NCI-H2227 (cell line): Measurements from ENCODE around the gene TPD52L2.

ENCODE experiments used
- DNase-seq: peaks from one replicate; lab custom pipeline; 2025; ENCODE audit not compliant: unreplicated experiment; lab: John Stamatoyannopoulos, UW

Gene TPD52L2

DNA sequence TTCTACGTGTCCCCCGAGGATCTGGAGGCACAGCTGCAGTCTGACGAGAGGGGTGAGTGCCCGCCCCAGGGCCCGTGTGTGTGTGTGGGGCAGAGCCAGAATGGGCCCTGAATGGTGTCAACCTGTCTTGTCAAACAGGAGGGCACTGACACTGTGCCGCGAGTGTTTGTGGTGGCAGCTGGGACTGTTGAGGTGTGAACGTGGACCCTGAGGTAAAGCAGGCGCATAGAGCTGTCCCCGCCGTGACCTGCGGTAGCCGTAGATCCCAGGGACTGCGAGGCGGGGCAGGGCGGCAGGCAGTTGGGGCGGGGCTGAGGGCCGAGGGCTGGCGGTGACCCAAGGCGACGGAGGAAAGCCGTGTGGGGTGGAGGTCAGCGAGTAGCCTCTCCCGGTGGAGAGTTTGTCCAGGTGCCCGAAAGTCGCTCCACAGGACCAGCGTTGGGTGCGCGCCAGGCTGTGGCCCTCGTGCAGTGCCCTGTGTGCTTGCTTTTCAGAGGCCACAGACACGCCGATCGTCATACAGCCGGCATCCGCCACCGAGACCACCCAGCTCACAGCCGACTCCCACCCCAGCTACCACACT is 66.0 kb downstream of the TPD52L2 start:
- DNase-seq, result no peak

DNA sequence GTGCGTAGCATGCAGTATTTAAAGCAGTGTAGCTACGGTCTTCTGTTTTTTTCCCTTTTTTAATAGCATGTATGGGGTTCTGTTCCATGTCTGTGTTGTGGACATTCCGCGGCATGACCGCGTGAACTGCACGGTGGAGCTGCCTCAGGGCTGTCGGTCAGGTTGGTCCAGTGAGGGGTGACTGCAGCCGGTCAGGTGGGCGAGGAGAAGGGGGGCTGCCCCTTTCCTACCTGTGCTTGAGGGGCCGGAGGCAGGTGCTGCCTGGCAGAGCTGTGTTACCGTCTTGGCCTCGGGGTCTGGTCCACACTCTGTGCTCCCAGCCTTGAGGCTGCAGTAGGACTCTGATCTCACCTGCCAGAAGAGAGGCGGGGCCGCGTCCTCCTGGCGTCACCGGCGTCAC is 66.7 kb downstream of the TPD52L2 start:
- no peak for DNase-seq

DNA sequence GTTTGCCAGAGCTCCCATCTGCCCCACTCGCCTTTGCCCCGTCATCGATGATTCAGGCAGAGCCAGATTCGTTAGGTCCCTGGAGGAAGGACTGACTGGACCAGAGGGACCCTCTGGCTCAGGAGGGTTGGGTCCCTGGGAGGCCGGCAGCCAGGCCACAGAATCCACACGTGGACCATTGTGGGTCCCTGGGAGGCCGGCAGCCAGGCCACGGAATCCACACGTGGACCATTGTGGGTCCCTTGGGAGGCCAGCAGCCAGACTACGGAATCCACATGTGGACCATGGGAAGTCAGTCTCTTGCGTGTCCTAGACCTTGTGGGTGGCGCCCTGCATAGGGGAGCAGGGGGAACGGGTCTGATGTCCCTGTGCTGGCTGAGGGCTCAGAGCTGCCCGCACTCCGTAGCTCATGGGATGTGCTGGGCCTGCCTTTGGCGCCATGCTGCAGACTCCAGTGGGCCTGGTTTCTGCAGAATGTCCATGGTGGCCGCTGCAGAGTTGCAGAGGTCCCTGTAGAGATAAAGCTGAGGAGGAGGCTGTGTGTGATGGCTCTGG is 67.6 kb downstream of the TPD52L2 start:
- DNase-seq, result no peak

- no peak for DNase-seq
These were observed 68.6 kb downstream of the TPD52L2 start for GRCh38 chr20:63933646-63934045.

GRCh38 chr20:63934271-63935068 is 69.4 kb downstream of the TPD52L2 start:
- no peak for DNase-seq

DNA sequence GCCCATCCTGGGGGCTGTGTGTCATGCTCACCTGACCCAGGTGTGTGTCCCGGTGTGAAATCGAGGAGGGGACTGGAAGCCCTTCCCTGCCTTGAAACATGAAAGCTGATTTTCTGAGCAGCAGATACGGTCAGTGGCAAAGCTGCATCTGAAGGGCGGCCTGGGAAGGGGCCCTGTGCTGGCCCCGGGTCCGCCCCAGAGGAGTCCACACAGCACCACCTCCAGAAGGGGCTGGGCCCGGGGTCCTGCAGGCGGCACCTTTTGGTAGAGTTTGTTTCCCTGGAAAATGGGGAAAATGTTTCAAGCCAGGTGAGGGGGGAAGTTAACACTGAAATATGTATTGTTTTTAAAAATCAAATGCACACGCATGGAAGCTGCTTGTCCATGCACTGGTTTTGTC is 70.4 kb downstream of the TPD52L2 start:
- no peak for DNase-seq

DNA sequence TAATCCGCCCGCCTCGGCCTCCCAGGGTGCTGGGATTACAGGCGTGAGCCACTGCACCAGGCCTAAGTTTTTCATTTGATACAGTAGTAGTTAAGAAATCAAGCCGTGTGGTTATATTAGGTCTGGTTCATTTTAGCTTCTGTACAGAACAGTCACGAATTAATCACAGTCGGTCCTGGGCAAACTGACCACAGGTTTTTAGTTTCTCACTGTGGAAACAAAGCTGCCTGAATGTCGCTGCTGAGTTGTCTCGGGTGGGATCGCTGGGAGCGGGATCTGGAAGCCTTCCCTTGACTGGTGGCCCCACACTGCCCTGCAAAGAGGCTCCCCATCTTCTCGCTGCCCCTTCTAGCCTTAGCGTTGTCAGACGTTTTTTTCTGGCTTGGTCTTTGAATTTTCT is 72.5 kb downstream of the TPD52L2 start:
- no peak for DNase-seq

DNA sequence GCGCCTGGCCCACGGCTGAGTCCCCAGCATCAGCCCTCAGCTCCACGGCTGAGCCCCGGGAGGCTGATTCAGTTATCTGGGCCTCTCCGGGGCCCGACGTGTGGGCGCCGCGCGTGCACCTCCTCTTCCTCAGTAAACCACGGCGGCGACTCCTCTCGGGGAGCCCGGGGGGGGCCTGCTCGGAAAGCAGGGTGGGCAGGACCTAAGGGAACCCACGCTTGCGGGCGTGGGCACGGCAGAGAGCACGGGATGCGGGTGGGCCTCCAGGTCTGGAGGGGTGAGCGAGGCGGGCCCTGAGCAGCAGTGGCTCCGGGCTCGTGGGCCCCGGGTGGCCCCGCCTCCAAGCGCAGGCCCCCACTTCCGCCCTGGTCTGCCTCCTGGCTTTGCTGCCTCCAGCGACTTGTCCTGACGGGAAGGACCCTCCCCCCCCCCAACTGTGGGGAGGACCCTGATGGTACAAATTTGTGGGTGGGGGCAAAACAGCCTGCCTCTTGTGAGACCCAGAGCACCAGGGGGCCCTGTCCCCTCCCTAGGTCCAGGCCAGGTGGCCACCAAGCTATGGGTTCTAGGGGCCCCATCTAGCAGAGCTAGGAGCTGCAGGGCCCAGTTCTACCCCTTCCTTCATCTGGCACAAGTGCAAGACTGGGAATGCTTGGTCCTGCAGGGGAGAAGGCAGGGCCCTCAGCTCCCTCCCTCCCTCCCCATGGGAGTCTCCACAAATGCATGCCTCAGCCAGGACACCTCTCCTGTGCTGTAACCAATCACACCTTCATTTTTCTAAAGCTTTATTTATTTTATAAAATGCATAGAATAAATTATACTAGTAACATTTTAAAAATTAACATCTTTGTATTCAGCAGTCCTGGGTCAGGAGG is 74.2 kb downstream of the TPD52L2 start:
- DNase-seq, result no peak

GRCh38 chr20:63940071-63940471 is 75.0 kb downstream of the TPD52L2 start:
- no peak for DNase-seq

- no peak for DNase-seq
These were observed 75.6 kb downstream of the TPD52L2 start for GRCh38 chr20:63940472-63941266.
